HG02970 (cell line): Measurements from ENCODE around the gene COX17.
A peak's percentile ranks its signal among the peaks of the same experiment; 100 is the strongest.

Source experiments
- ATAC-seq: cut with Tn5 transposase; IDR thresholded peaks from one replicate; pipeline ENCODE4 v1.9.1; 2021; ENCODE audit warnings: mild to moderate bottlenecking, moderate library complexity, moderate number of reproducible peaks; ENCODE audit not compliant: unreplicated experiment, low FRiP score

Gene COX17

GRCh38 chr3:119647171-119647570 is 30.0 kb downstream of the COX17 start:
- no peak for ATAC-seq

- no peak for ATAC-seq
These were observed 31.4 kb downstream of the COX17 start for GRCh38 chr3:119645813-119646212.

GRCh38 chr3:119644481-119644880 is 32.7 kb downstream of the COX17 start:
- no peak for ATAC-seq

GRCh38 chr3:119643528-119643927 is 33.7 kb downstream of the COX17 start:
- no peak for ATAC-seq

GRCh38 chr3:119642746-119643473 is 34.3 kb downstream of the COX17 start:
- no peak for ATAC-seq

- no peak for ATAC-seq
These were observed 35.8 kb downstream of the COX17 start for GRCh38 chr3:119641416-119641815.

GRCh38 chr3:119639494-119640350 is 37.5 kb downstream of the COX17 start:
- ATAC-seq = no peak

GRCh38 chr3:119637679-119638477 is 39.3 kb downstream of the COX17 start:
- ATAC-seq = peak; percentile 27

- no peak for ATAC-seq
These were observed 40.2 kb downstream of the COX17 start for GRCh38 chr3:119636891-119637611.

GRCh38 chr3:119636249-119636648 is 41.0 kb downstream of the COX17 start:
- ATAC-seq = no peak

- ATAC-seq = no peak
These were observed 41.5 kb downstream of the COX17 start for GRCh38 chr3:119635719-119636118.

GRCh38 chr3:119632829-119633228 is 44.4 kb downstream of the COX17 start:
- ATAC-seq = no peak

- no peak for ATAC-seq
These were observed 45.0 kb downstream of the COX17 start for GRCh38 chr3:119632216-119632615.

GRCh38 chr3:119631516-119631915 is 45.7 kb downstream of the COX17 start:
- no peak for ATAC-seq

GRCh38 chr3:119630880-119631329 is 46.3 kb downstream of the COX17 start:
- ATAC-seq = no peak

GRCh38 chr3:119630128-119630879 is 46.9 kb downstream of the COX17 start:
- ATAC-seq = no peak

GRCh38 chr3:119628816-119629445 is 48.3 kb downstream of the COX17 start:
- peak; percentile 28 for ATAC-seq

- ATAC-seq = peak; percentile 41
These were observed 48.8 kb downstream of the COX17 start for GRCh38 chr3:119628390-119628789.

GRCh38 chr3:119627461-119627860 is 49.7 kb downstream of the COX17 start:
- no peak for ATAC-seq
